GM12873 (cell line): ENCODE data around the gene ANXA1.

ENCODE experiments used
- CTCF ChIP-seq: IDR thresholded peaks from 2 replicates; pipeline ENCODE4 v1.5.1; 2012; ENCODE audit warnings: low read depth, mild to moderate bottlenecking, moderate library complexity, low read length, control low read depth; ENCODE audit not compliant: insufficient read depth; ENCODE audit errors: missing control alignments

Gene ANXA1

GRCh38 chr9:73132034-73132776 is 19.5 kb upstream of the ANXA1 start:
- no peak for TF ChIP-seq CTCF

- TF ChIP-seq CTCF: no peak
Measured at GRCh38 chr9:73133022-73133651, 18.5 kb upstream of the ANXA1 start.

GRCh38 chr9:73133921-73134407 is 17.7 kb upstream of the ANXA1 start:
- TF ChIP-seq CTCF: no peak

GRCh38 chr9:73135394-73135793 is 16.3 kb upstream of the ANXA1 start:
- TF ChIP-seq CTCF: no peak

- no peak for TF ChIP-seq CTCF
Measured at GRCh38 chr9:73137286-73137899, 14.3 kb upstream of the ANXA1 start.

- no peak for TF ChIP-seq CTCF
Measured at GRCh38 chr9:73137914-73138313, 13.8 kb upstream of the ANXA1 start.

GRCh38 chr9:73138516-73138915 is 13.1 kb upstream of the ANXA1 start:
- TF ChIP-seq CTCF: no peak
